ENCODE measurements around the gene MRPL27.
"Not testable (repeated sequence)": the region's sequence is repeated elsewhere in the genome, so short reads cannot be mapped to it uniquely, and the experiment has no call there.

The MRPL27 gene

DNA sequence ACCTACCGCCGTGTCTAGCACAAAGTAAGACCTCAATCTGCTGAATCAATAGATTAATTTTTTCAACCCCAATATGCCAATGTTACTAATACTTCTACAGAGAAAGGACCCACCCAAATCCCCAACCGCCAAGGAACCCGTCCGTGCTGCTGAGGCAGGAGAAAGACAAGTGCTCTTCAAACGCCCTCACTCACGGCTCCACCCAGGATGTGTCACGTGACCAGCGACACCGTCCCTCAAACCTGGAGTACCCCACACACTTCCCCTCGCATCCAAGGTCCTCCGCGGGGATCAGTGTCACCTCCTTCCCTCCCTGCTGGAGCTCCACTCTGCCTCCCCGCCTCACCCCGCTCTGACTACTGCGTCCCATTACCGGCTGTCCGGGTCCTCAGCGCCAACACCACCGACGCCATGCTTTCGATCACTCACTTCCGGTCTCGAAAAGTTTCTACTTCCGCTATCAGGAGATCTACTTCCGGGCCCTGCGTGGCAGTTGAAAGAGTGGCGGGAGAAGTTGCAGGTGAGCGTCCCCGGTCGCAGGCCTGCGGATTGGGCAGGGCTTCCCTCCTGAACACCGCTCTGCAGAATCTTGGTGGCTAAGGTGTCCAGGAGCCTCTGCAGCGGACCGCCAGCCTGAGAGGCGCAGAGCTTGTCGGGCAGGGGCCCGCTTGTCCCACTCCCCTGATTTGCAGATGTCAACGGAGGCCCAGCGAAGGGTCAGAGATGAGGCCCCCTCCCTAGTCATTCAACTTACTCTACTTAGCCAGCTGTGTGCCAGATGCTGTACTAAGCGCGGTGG lies at the start of gene MRPL27, which contains the start of gene EME1:
MRPL27 (minus strand) TSS at position 427 of the 799 bp plus-strand sequence; CDS start at position 413, 14 bp downstream.
EME1 (plus strand) TSS at position 472 of the 799 bp plus-strand sequence. CDS start 1,980 bp downstream, outside the sequence.
- DNase-seq, result peak; percentile 92
- in situ Hi-C loops (cut with HindIII; ENCODE audit: low pct_ligation_motif_present, low pct_unique_long_range_greater_than_20kb, low sequenced_read_pairs), result no loop called here

DNA sequence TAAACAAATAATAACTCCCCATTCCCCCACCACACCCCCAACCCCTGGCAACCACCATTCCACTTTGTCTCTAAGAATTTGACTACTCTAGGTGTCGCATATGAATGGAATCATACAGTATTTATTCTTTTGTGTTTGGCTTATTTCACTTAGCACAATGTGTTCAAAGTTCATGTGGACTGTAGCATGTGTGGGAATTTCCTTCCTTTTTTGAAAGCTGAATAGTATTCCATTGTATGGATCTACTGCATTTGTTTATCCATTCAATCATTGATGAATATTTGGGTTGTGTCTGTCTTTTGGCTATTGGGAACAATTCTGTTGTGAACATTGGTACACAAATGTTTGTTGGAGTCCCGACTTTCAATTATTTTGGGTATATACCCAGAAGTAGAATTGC lies 49.8 kb upstream of the MRPL27 start:
- no peak for DNase-seq
- in situ Hi-C loops (cut with HindIII; ENCODE audit: low pct_ligation_motif_present, low pct_unique_long_range_greater_than_20kb, low sequenced_read_pairs), result no loop called here

DNA sequence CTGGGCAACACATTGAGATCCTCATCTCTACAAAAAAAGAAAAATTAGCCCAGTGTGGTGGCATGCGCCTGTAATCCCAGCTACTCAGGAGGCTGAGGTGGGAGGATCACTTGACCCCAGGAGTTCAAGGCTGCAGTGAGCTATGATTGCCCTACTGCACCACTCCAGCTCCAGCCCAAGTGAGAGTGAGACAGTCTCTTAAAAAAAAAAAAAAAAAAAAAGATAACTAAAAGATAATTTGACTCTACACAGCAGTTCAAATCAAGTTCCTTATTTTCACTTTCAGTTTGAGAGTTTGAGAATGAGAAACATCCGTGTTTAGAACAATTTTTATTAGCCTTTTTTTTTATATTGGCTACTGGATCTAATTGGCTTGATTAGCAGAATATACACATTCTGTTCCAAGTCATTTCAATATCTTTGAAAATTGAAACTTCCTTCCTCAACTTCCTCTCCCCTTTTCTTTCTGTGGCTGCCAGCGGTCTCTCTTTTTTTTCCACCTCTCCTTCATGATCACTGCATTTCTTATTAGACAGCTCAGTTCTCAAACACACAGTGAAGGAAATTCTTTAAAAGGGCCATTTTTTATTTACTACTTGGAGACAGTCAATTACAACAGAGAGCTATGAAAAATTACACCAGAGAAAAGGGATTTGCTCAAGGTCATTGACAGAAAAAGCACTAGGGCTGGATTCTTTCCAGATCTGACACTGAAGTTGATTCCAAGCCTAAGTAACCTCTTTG lies 48.5 kb upstream of the MRPL27 start:
- DNase-seq, result peak; percentile 41

DNA sequence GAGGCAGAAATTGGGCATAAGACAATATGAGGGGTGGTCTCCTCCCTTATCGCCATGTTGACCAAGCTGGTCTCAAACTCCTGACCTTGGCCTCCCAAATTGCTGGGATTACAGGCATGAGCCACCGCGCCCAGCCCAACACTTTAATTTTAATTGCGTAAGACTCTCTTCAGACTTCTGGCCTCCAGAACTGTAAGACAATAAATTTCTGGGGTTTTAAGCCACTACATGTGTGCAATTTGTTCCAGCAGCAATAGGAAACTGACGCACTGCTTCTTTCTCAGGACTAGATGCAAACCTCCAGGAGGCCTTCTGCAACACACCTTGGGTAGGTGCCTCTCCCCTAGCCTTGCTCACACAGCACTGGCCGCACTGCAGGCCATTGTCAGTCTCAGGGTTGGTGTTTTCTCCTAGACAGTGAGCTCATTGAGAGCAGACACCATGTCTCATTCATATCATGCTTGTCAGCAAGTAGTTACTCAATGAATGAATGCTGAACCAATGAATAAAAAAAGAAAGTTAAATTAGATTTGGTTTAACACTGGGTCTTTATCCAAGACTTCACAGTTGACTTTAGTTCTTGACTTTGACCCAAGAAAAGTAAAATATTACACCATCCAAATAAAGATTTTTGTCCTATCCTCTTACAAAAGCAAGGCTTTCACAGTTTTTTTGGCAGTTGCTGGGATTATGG lies 47.6 kb upstream of the MRPL27 start:
- no peak for DNase-seq
- in situ Hi-C loops (cut with HindIII; ENCODE audit: low pct_ligation_motif_present, low pct_unique_long_range_greater_than_20kb, low sequenced_read_pairs), result no loop called here

More for the DNA sequence above, 48.5 kb upstream of the MRPL27 start:
- in situ Hi-C loops (cut with HindIII; ENCODE audit: low pct_ligation_motif_present, low pct_unique_long_range_greater_than_20kb, low sequenced_read_pairs), result no loop called here

DNA sequence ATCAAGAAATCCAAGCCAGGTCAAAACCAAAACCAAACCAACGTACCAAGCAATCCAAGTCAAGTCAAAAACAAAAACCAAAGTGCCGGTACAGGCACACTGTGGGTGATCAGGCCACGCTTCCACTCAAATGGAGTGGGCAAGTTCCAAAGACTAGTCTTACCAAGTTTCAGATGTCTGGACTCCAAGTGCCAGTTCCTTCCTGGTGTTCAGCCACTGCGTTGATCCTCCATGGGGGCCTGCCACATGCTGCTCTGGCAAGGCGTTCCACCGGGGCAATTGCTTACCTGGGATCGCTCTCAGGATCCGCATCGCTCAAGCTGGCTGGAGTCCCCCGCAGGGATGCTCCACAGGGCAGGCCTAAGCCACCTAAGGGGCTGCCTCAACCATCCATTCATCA lies 46.6 kb upstream of the MRPL27 start:
- in situ Hi-C loops (cut with HindIII; ENCODE audit: low pct_ligation_motif_present, low pct_unique_long_range_greater_than_20kb, low sequenced_read_pairs); DNase-seq: not testable (repeated sequence)

DNA sequence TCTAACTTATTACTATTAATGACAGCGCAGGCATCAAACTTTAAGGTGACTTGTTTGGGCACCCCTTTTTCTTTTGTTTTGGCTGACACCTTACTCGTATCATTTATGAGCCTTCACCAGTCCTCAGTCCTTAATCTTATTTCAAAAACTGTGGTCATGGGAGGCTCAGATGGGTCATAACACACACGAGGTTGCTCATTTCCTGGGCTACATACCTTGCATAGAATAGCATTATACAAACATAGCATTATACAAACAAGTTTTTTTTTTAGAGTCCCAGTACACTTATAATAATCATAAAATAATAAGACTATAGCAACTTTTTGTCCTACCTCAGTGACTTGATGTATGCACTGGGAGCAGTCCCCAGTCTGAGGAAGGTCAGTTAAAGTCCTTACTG lies 41.8 kb upstream of the MRPL27 start:
- in situ Hi-C loops (cut with HindIII; ENCODE audit: low pct_ligation_motif_present, low pct_unique_long_range_greater_than_20kb, low sequenced_read_pairs), result no loop called here
- DNase-seq, result no peak

DNA sequence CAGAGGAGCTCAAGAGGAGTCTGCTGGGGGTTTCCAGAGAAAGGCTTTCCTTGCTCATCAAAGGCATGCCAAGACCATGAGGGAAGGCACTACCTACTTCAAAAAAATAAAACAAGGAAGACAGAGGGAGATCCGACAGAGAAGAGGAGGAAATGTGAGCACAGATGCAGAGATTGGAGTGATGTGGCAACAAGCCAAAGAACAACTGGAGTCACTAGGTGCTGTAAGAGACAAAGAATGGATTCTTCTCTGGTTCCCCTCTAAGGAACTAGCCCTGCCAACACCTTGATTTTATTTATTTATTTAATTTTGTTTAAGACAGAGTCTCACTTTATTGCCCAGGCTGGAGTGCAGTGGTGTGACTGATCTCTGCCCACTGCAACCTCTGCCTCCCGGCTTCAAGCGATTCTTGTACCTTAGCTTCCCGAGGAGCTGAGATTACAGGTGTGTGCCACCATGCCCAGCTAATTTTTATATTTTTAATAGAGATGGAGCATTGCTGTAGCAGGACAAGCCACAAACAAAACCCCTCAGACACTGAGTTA lies 39.3 kb upstream of the MRPL27 start:
- in situ Hi-C loops (cut with HindIII; ENCODE audit: low pct_ligation_motif_present, low pct_unique_long_range_greater_than_20kb, low sequenced_read_pairs), result no loop called here
- no peak for DNase-seq

DNA sequence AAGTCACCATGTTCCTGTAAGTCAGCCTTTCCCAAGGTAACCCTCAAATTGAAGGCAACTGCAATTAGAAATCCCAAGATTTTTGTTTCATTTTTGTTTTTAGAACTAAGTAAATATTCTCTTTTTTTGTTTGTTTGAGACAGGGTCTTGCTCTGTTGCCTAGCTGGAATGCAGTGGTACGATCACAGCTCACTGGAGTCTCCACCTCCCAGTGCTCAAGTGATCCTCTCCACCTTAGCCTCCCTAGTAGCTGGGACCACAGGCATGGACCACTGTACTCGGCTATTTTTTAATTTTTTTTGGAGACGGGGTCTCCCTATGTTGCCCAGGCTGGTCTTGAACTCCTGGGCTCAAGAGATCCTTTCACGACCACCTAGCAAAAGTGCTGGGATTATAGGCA lies 34.9 kb upstream of the MRPL27 start:
- DNase-seq, result no peak
- in situ Hi-C loops (cut with HindIII; ENCODE audit: low pct_ligation_motif_present, low pct_unique_long_range_greater_than_20kb, low sequenced_read_pairs), result no loop called here

DNA sequence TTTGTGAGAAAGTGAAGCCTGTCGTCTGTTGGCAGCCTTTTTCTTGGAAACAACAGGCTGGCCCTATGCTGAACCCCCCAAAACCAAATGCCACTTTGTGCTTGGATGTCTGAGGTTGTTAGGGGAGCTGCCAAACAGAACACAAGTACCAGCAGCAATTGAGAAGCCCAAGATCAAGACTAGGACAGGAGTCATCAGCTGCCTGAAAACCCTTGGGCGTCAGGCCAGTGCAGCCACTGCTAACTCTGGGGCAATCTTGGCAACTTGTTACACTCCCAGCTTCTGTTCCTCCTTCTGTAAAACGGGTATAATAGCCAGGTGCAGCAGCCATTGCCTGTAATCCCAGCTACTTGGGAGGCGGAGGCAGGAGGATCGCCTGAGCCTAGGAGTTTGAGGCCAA lies 33.6 kb upstream of the MRPL27 start:
- in situ Hi-C loops (cut with HindIII; ENCODE audit: low pct_ligation_motif_present, low pct_unique_long_range_greater_than_20kb, low sequenced_read_pairs), result no loop called here
- DNase-seq, result no peak

DNA sequence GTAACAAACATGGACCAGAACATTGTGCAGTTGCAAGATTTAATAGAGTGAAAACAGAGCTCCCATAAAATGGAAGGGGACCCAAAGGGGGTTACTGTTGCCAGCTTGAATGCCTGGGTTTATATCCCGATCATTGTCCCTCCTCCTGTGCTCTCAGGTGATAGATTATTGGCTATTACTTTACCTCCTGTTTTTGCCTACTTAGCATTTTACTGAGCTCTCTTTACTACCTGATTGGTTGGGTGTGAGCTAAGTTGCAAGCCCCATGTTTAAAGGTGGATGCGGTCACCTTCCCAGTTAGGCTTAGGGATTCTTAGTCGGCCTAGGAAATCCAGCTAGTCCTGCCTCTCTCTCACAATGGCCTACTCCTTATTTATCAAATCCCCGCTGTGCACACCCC lies 32.4 kb upstream of the MRPL27 start:
- DNase-seq; in situ Hi-C loops (cut with HindIII; ENCODE audit: low pct_ligation_motif_present, low pct_unique_long_range_greater_than_20kb, low sequenced_read_pairs): not testable (repeated sequence)

DNA sequence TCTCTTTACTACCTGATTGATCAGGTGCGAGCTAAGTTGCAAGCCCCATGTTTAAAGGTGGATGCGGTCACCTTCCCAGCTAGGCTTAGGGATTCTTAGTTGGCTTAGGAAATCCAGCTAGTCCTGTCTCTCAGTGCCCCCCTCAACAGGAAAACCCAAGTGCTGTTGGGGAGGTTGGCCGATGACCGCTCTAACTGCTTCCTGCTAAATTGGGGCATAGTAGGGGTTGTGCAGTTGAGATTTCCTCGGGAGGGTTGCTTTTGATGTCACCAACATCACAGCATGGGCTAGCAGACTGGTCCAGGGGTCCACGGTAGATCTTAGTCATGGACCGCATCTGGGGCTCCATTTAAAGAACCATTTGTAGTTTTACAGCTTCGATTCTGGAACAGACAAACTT lies 26.6 kb upstream of the MRPL27 start:
- in situ Hi-C loops (cut with HindIII; ENCODE audit: low pct_ligation_motif_present, low pct_unique_long_range_greater_than_20kb, low sequenced_read_pairs); DNase-seq: not testable (repeated sequence)

DNA sequence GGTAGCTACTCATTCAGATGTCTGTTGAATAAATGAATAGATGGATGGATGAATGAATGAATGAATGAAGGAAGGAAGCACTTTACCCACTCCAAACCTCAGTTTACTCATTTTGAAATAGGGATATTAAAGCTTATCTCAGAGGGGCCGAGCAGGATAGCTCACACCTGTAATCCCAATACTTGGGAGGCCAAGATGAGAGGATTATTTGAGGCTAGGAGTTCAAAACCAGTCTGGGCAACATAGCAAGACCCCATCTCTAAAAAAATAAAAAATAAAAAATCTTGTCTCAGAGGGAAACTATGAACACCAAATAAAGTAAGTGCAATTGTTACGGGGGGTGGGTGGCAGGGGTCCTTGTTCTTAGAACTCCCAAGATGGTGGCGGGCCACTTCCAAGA lies 25.7 kb upstream of the MRPL27 start:
- in situ Hi-C loops (cut with HindIII; ENCODE audit: low pct_ligation_motif_present, low pct_unique_long_range_greater_than_20kb, low sequenced_read_pairs); DNase-seq: not testable (repeated sequence)

DNA sequence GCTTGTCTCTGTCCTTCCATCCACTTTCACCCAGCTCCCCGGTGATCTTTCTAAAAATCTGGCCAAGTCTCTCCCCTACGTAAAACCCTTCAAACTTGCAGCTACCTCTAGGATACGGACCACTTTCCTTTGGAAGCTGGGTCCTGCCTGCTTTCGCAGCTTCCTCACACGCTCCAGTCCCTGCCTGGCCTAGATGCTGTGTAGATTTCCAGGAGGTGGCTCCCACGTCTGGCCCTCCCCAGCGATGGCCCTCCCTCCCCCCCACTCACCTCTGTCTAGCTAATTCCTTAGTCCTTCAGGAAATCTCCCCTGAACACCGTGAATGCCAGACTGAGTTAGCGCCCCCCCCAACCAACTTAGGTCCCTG lies 24.9 kb upstream of the MRPL27 start:
- in situ Hi-C loops (cut with HindIII; ENCODE audit: low pct_ligation_motif_present, low pct_unique_long_range_greater_than_20kb, low sequenced_read_pairs), result no loop called here
- DNase-seq, result no peak

DNA sequence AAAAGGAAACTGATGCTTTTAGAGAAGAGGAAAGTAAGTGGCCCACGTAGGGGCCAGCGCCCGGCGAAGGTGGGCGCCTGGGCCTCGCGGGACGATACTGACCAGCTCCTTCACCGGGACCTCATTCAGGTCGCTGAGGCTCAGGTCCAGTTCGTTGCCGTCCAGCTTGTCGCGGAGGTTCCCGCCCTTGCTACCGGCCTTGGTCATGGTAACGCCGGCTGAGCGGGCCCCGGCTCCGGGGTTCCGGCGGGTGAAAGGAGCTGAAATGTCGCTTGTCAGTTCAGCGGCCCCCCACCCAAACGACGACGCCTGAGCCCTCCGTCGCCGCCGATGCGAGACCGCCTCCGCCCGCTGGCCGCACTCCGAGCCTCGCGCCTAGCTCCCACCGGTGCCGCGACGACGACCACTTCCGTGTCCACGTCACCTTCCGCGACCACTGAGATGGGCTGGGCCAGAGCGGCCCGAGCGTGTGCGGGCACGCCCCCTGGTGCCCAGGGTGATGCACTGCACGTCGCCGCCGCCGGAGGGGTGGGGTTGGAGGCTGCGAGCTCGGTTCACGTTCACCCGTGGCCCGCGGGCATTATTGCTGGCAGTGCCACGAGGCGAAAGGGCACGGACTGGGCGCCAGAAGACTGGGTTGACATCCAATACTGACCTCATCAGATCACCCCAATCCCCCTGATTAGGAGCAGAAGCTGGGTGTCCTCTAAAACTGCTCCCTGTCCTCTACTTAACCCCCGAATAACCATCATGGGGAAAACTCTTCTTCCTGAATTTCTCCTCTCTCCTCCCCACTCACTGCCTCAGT lies 24.3 kb upstream of the MRPL27 start, which contains the start of gene LRRC59:
LRRC59 (minus strand) TSS at position 413 of the 808 bp plus-strand sequence; CDS start at position 207, 206 bp downstream.
- DNase-seq, result peak; percentile 85
- in situ Hi-C loops (cut with HindIII; ENCODE audit: low pct_ligation_motif_present, low pct_unique_long_range_greater_than_20kb, low sequenced_read_pairs), result no loop called here

DNA sequence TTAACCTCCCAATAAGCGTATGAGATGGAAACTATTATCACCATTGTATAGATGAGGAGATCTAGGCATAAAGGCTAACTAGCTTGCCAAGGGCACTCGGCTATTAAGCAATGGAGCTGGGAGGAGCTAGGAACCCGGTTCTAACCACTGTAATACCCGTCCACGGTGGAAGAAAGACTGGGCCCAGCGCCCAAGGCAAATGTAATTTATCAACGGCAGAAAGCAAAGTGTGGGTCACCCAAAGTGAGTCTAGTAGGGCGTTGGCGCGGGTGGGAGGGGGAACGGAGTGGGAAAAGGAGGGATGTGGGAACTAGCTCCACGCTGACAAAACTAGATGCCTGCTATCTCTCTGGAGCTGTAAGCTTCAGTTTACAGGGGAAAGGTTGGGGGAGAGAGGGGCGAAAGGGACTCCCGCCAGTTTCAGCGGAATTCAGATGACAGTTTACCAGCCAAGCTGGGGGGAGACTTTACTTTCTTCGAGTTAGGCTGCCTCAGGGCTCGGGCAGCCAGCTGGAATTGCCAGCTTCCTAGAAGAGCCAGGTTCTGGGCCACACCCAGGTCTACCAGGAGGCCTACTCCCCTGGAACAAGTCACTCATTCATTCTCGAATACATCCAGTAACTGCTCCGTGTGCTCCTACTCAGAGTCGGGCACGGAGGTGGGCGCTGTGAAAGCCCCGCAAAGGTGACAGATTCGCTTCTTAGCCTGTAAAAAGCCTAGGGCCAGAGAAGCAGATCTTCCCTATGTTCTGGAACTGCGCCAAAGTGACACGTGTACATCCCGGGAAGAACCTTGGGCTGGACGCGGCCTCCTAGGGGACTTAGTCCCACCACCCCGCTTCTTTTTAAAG lies 23.5 kb upstream of the MRPL27 start:
- DNase-seq, result peak; percentile 53
- in situ Hi-C loops (cut with HindIII; ENCODE audit: low pct_ligation_motif_present, low pct_unique_long_range_greater_than_20kb, low sequenced_read_pairs), result no loop called here

DNA sequence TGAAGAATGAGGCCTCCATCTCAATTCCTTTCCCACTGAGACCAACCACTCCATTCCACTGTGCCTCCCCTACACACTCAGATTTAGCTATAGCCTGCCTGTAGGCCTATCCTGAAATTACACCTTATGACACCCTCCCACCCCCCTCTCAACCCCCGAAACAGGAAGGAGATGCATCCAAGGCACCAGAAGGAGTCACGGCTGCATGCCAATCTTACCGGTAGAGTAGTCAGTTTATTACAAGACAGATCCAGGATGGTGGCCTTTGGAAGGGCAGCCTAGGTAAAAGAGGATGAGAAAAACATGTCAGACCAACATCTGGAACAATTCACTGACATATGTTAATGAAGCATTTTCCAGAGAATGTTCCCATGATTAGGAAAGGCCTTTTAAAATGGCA lies 21.7 kb upstream of the MRPL27 start:
- in situ Hi-C loops (cut with HindIII; ENCODE audit: low pct_ligation_motif_present, low pct_unique_long_range_greater_than_20kb, low sequenced_read_pairs), result no loop called here
- no peak for DNase-seq

DNA sequence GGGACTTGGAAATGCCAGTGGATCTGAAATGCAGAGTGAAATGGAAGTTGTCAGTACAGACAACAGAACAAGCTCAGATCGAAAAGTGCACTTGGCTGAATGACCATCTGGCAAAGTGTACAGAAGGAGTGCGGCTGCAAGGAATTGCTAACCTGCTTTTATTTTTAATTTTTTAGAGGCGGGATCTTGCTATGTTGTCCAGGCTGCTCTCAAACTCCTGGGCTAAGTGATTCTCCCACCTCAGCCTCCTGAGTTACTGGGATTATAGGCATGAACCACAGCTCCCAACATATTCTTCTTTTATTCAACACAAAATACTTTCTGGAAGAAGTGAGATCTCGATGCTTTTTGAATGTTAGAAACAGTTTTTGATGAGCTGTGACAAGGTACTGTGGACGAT lies 20.7 kb upstream of the MRPL27 start:
- in situ Hi-C loops (cut with HindIII; ENCODE audit: low pct_ligation_motif_present, low pct_unique_long_range_greater_than_20kb, low sequenced_read_pairs), result no loop called here
- no peak for DNase-seq
